Fibroblast of lung (primary cell): ENCODE data around the gene SOX30. TPM values are rescaled to one million over a fixed set of nuclear protein-coding genes. Genes with fewer than 3 reads are reported as not detected.

Source experiments
- DNase-seq, 2 donors: peaks; one replicate each; pipeline versions ENCODE4 v3.0.0 to v3.0.0-alpha.2; 2010; ENCODE audit warnings: low read depth in 2 of 2
- H2AFZ ChIP-seq: 2 replicates; pipeline ENCODE4 v1.5.1; 2012; ENCODE audit warnings: low read length, control low read depth, inconsistent platforms
- H3K27ac ChIP-seq: 2 replicates; pipeline ENCODE4 v1.5.1; 2011; ENCODE audit warnings: low read length, control low read depth; ENCODE audit not compliant: insufficient read depth
- H3K27me3 ChIP-seq: 2 replicates; pipeline ENCODE4 v1.5.1; 2011; ENCODE audit warnings: mild to moderate bottlenecking, low read length; ENCODE audit not compliant: control insufficient read depth, insufficient read depth
- H3K36me3 ChIP-seq: 2 replicates; pipeline ENCODE4 v1.5.1; 2011; ENCODE audit warnings: low read length; ENCODE audit not compliant: control insufficient read depth, insufficient read depth
- H3K4me1 ChIP-seq: 2 replicates; pipeline ENCODE4 v1.5.1; 2011; ENCODE audit warnings: low read length; ENCODE audit not compliant: control insufficient read depth, insufficient read depth; ENCODE audit errors: extremely low read depth
- H3K4me2 ChIP-seq: 2 replicates; pipeline ENCODE4 v1.5.1; 2011; ENCODE audit warnings: low read length, control low read depth; ENCODE audit not compliant: insufficient read depth; ENCODE audit errors: extremely low read depth
- H3K4me3 ChIP-seq, 4 experiments: fragments of 200-600 bp in 1 of 4; sonication (generic) in 1 of 4; replicated peaks in 1 of 4; 2 replicates each; pipeline ENCODE4 v1.5.1; 2011 to 2016; ENCODE audit warnings: low read length in 4 of 4, low read depth in 3 of 4, mild to moderate bottlenecking in 3 of 4, control low read depth in 2 of 4, inconsistent platforms in 1 of 4, mixed read lengths in 1 of 4; ENCODE audit not compliant: insufficient read depth in 1 of 4; ENCODE audit errors: control extremely low read depth in 1 of 4
- H3K79me2 ChIP-seq: 2 replicates; pipeline ENCODE4 v1.5.1; 2012; ENCODE audit warnings: mild to moderate bottlenecking, low read length, inconsistent platforms; ENCODE audit not compliant: control insufficient read depth, insufficient read depth
- H3K9ac ChIP-seq: 2 replicates; pipeline ENCODE4 v1.5.1; 2011; ENCODE audit warnings: mild to moderate bottlenecking, low read length, control low read depth; ENCODE audit not compliant: insufficient read depth
- H3K9me3 ChIP-seq: 2 replicates; pipeline ENCODE4 v1.5.1; 2012; ENCODE audit warnings: low read depth, low read length; ENCODE audit not compliant: control insufficient read depth, insufficient read depth
- H4K20me1 ChIP-seq: 2 replicates; pipeline ENCODE4 v1.5.1; 2011; ENCODE audit warnings: low read length; ENCODE audit not compliant: control insufficient read depth, insufficient read depth; ENCODE audit errors: extremely low read depth
- EZH2 ChIP-seq: IDR thresholded peaks from 2 replicates; pipeline ENCODE4 v1.5.1; 2012; ENCODE audit warnings: low read length, control low read depth, mild to moderate bottlenecking; ENCODE audit errors: missing control alignments
- polyA plus RNA-seq, 2 donors: library from polyadenylated mRNA; depleted of rRNA in 1 of 2; stranded (reverse) in 1 of 2; unstranded in 1 of 2; fragments of >200 nt; gene quantifications; 2 replicates each; pipeline ENCODE4 v1.2.1, GENCODE V29; 2011 to 2012; ENCODE audit warnings: missing spikeins in 1 of 2
- total RNA-seq: library from RNA; depleted of rRNA; stranded (reverse); fragments of >200 nt; gene quantifications from 2 replicates; pipeline ENCODE4 v1.2.1, GENCODE V29; 2014
- TF ChIP-seq, protein P1 (sequence below), 2 donors: IDR thresholded peaks in 1 of 2; conservative IDR thresholded peaks in 1 of 2; 1 replicate in 1 of 2; 2 replicates in 1 of 2; pipeline ENCODE4 v1.5.1; 2011 to 2012; ENCODE audit warnings: low read length in 2 of 2, control low read depth in 1 of 2, inconsistent platforms in 1 of 2, low read depth in 1 of 2, mild to moderate bottlenecking in 1 of 2

SOX30 gene
- total and polyA plus RNA-seq, 2 donors (not counting 1 experiment from before 2014, with no cell fraction given), result 0.02 TPM; not detected in 1

GRCh38 chr5:157651623-157652376, 438 bp downstream of the SOX30 start:
- H3K9me3 ChIP-seq, result no peaks in the 10 kb centered on the region
- H3K9ac ChIP-seq, result no peak overlapping the region
- H3K79me2 ChIP-seq, result no peaks in the 10 kb centered on the region
- no peak overlapping the region for H3K27ac ChIP-seq
- H3K4me1 ChIP-seq, result no peaks in the 10 kb centered on the region
- H3K36me3 ChIP-seq, result no peaks in the 10 kb centered on the region
- TF ChIP-seq, protein P1, sequence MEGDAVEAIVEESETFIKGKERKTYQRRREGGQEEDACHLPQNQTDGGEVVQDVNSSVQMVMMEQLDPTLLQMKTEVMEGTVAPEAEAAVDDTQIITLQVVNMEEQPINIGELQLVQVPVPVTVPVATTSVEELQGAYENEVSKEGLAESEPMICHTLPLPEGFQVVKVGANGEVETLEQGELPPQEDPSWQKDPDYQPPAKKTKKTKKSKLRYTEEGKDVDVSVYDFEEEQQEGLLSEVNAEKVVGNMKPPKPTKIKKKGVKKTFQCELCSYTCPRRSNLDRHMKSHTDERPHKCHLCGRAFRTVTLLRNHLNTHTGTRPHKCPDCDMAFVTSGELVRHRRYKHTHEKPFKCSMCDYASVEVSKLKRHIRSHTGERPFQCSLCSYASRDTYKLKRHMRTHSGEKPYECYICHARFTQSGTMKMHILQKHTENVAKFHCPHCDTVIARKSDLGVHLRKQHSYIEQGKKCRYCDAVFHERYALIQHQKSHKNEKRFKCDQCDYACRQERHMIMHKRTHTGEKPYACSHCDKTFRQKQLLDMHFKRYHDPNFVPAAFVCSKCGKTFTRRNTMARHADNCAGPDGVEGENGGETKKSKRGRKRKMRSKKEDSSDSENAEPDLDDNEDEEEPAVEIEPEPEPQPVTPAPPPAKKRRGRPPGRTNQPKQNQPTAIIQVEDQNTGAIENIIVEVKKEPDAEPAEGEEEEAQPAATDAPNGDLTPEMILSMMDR (conservative IDR thresholded peaks at IDR 0.05 in 1 of 2, IDR thresholded peaks at IDR 0.05 in 1 of 2; ENCODE audit: low read depth in 1 of 2, low read length in 2 of 2), result peak in 1 of 2 donors; percentile 22
- TF ChIP-seq EZH2, result no peak
- H2AFZ ChIP-seq, result peak overlapping the region; percentile 76
- no peaks in the 10 kb centered on the region for H4K20me1 ChIP-seq
- H3K4me2 ChIP-seq, result no peak overlapping the region
- DNase-seq, result peak; percentile 45 to 65
- peak overlapping the region in 1 of 4 experiments; percentile 32 for H3K4me3 ChIP-seq
- H3K27me3 ChIP-seq, result no peaks in the 10 kb centered on the region

DNA sequence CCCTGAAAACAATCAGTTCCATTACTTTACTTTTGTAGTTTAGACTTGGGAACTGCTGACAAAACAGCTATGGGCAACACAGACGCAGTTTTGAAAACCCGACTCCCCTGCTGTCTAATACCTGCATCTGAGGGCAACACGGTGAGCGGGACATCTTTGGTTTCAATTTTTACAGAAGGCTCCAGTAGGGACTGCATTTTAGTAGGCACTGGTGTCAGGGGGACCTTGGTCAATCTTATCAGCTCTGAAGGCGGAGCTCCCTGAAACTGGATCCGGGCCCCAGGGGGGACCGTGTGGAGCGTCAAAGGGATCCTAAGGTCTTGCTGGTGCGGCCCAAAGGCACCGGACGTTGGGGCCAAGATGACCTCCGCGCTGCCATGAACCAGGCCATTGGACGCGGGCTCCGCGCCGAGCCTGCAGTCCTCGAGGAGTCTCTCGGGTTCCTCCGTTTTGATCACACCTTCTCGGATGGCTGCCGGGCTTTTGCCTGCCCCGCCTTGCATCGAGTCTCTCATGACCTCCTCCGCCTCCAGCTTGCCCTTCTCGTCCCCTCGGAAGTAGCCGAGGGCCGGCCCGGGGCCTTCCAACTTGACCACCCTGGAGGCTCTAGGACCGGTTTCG, 1.1 kb downstream of the SOX30 start:
- Histone ChIP-seq H3K36me3 (no peaks in the 10 kb centered on the region), H3K79me2 (no peaks in the 10 kb centered on the region), H2AFZ (peak overlapping the region; percentile 76), H3K4me3 (no peak overlapping the region), H3K27me3 (no peaks in the 10 kb centered on the region), H3K9ac (no peak overlapping the region), H3K4me2 (no peak overlapping the region), H3K4me1 (no peaks in the 10 kb centered on the region), H3K9me3 (no peaks in the 10 kb centered on the region), H3K27ac (no peak overlapping the region), H4K20me1 (no peaks in the 10 kb centered on the region)
- no peak for DNase-seq
- TF ChIP-seq, protein P1 (conservative IDR thresholded peaks at IDR 0.05 in 1 of 2, IDR thresholded peaks at IDR 0.05 in 1 of 2; ENCODE audit: low read depth in 1 of 2, low read length in 2 of 2), result no peak
- TF ChIP-seq EZH2, result no peak

DNA sequence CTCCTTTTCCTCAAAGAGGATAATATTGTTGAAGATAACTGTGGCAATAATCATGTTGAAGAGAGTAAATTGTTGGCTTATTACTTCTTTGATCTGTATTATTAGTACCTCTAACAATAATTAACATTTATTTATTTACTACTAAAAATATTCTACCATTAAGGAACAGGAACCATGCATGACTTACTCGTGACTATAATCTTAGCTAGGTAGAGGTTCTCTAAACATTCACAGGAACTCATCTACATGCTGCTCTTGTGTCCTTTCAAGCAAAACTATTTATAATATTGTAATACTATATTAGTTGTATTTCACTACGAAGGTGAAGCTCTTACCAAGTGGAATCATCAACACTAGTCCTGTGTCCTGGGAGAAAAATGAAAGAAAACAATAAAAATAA, 3.1 kb downstream of the SOX30 start:
- H4K20me1 ChIP-seq, result no peaks in the 10 kb centered on the region
- H3K4me3 ChIP-seq, result no peak overlapping the region
- no peak overlapping the region for H3K9ac ChIP-seq
- no peak overlapping the region for H3K27ac ChIP-seq
- no peaks in the 10 kb centered on the region for H3K9me3 ChIP-seq
- no peak for TF ChIP-seq EZH2
- TF ChIP-seq, protein P1 (conservative IDR thresholded peaks at IDR 0.05 in 1 of 2, IDR thresholded peaks at IDR 0.05 in 1 of 2; ENCODE audit: low read depth in 1 of 2, low read length in 2 of 2), result no peak
- no peaks in the 10 kb centered on the region for H3K79me2 ChIP-seq
- H3K4me1 ChIP-seq, result no peaks in the 10 kb centered on the region
- H3K4me2 ChIP-seq, result no peak overlapping the region
- no peak overlapping the region for H2AFZ ChIP-seq
- no peaks in the 10 kb centered on the region for H3K27me3 ChIP-seq
- DNase-seq, result no peak
- H3K36me3 ChIP-seq, result no peaks in the 10 kb centered on the region
